DMS114 treated with DMSO at 0.1 percent for 48 hours (cell line): ENCODE results near the gene TRAM2.

Experiments used
- DNase-seq: peaks from one replicate; lab custom pipeline; 2025; ENCODE audit not compliant: unreplicated experiment; lab: John Stamatoyannopoulos, UW

TRAM2 gene

GRCh38 chr6:52547647-52548352 lies 29.1 kb downstream of the TRAM2 start:
- no peak for DNase-seq

GRCh38 chr6:52546678-52547077 lies 30.2 kb downstream of the TRAM2 start:
- DNase-seq = no peak

GRCh38 chr6:52546192-52546591 lies 30.7 kb downstream of the TRAM2 start:
- no peak for DNase-seq

- no peak for DNase-seq
Observed at GRCh38 chr6:52545406-52546119, 31.3 kb downstream of the TRAM2 start.

DNA sequence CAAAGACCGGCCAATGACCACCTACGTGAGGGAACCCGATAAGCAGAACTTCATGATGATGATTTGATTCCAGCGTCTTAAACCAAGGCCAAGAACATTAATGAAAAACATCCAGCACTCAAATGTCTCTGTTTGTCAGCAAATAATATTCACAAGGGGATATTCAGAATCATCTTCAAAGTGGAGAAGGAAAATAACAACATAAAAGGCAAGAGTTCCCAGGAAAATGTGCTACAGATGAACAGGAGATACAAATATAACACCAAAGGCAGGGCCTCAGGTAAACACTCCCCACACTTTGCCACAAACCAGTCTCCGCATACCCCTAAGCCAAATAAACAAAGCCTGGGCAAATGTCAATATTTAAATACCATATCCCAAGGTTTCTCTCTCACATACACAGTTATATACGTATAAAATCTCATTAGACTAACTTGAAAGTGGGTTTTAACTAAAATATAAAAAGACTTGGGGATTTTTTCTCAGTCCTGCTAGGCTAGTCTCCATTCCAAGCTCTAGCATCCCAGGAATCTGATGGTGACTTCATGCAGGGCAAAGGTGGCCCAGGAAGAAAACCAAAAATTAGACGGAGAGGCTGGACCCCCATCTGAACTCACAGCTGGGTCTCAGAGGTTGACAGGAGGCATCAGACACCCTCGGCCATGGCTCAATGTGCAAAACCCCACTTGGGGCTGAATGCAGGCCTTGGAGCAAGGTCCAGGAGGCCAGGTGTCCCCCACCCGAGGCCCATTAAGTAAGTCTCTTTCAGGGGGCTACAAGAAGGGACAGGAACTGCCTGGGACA lies 32.1 kb downstream of the TRAM2 start:
- DNase-seq = no peak

- no peak for DNase-seq
Observed at GRCh38 chr6:52543729-52544601, 32.9 kb downstream of the TRAM2 start.

GRCh38 chr6:52543262-52543661 lies 33.6 kb downstream of the TRAM2 start:
- no peak for DNase-seq

- no peak for DNase-seq
Observed at GRCh38 chr6:52541135-52541534, 35.7 kb downstream of the TRAM2 start.

DNA sequence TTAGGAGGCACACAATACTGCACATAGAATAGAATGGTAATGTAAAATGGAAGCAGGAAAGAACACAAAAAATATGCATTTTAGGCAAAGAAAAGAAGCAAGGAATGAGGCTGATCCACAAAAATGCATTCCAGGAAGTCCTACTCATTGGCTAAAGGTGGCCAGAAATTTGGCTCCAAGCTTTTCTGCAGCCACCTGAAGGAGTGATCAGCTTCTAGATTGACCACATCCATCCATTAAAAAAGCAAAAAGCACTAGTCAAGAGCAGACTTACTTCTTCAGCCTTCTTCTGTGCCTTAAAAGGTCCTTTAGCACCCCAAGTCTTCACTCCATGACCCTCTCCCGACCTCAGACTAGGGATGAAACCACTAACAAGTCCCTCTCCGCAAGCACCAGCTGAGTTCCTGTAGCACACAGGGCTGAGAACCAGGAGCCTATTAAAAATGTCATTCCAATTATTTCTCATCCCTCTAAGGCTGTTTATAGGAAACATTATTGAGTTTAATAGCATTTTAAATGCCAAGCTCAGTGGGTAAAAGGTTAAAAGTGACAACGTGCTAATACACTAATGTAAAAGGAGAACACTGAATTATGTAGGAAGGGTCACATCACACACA lies 36.5 kb downstream of the TRAM2 start:
- DNase-seq = no peak

- no peak for DNase-seq
Observed at GRCh38 chr6:52539607-52540006, 37.3 kb downstream of the TRAM2 start.

DNA sequence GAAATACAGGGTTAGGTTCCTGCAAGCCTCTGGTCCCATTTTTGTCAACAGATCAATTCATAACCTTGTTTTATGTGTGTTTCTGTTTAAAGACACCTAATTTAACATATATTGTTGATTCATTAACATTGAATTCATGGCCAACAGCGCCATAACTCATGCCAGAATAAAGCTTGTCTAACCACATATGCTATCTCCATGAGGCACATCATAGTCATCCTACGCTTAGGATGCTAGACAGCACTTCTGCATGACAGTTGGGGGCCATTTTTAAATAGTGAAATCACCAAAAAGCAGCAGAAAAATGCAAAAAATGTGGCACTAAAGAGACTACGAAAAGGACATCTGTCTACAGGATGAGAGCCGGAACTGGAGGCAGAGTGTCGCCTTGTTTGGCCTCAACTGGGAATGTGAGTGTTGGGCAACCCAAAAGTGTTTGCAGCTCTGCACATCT lies 37.9 kb downstream of the TRAM2 start:
- no peak for DNase-seq

DNA sequence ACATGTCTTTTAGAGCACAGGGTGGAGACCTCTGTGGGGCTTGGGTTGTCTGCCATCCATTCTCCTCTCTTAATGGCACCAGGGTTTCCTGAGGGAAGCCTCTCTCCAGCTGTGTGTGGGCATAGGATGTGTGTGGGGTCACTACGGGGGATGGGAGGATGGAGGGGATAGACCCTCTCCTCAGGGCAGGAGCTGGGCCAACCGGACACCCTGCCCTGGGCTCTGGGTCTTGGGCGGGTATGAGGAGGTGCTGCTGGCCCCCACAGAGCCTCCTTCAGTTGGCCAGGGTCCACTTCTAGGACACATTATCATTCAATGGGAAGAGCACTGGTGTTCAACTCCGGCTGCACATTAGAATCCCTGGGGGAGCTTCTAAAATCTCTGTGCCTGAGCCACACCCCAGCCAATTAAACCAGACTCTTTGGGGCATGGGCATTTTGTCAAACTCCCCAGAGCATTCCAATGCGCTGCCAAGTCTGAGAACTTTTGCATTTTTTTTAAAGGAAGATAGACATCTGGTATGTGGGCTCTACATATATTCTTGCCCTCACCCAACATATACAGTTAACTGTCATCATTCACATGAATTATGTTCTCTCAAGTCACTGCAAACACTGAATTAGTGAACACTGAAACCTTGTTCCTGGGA lies 38.5 kb downstream of the TRAM2 start:
- no peak for DNase-seq

- no peak for DNase-seq
Observed at GRCh38 chr6:52537001-52537753, 39.7 kb downstream of the TRAM2 start.

- DNase-seq = no peak
Observed at GRCh38 chr6:52536424-52536916, 40.4 kb downstream of the TRAM2 start.

- DNase-seq = no peak
Observed at GRCh38 chr6:52535711-52536423, 41.0 kb downstream of the TRAM2 start.

- DNase-seq = no peak
Observed at GRCh38 chr6:52534966-52535390, 41.9 kb downstream of the TRAM2 start.

GRCh38 chr6:52534363-52534762 lies 42.5 kb downstream of the TRAM2 start:
- no peak for DNase-seq

GRCh38 chr6:52533491-52533890 lies 43.4 kb downstream of the TRAM2 start:
- DNase-seq = no peak
